ENCODE data around the gene CT47B1.
"Not testable (repeated sequence)": the region's sequence is repeated elsewhere in the genome, so short reads cannot be mapped to it uniquely, and the experiment has no call there.

CT47B1 gene

DNA sequence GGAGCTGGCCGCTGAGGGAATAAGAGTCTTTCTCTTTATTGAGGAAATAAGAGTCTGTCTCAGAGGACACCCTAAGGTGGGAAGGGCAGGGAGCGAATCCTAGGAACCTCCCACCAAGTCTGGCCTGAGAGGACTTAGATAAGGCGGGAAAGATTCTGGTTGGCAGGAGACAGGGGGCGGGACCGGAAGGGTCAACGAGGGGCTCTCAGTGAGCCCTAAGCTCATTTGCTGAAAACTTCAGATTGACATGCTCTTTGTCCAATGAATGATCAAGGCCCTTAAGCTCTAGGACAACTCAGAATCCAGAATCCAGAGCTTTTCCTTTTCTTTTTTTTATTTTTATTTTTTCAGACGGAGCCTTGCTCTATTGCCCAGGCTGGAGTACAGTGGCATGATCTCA lies at the start of gene CT47B1:
TSS of gene CT47B1 (minus strand) at position 101 of the 400 bp plus-strand sequence. CDS start 196 bp downstream, outside the sequence.
- DNase-seq: not testable (repeated sequence)

DNA sequence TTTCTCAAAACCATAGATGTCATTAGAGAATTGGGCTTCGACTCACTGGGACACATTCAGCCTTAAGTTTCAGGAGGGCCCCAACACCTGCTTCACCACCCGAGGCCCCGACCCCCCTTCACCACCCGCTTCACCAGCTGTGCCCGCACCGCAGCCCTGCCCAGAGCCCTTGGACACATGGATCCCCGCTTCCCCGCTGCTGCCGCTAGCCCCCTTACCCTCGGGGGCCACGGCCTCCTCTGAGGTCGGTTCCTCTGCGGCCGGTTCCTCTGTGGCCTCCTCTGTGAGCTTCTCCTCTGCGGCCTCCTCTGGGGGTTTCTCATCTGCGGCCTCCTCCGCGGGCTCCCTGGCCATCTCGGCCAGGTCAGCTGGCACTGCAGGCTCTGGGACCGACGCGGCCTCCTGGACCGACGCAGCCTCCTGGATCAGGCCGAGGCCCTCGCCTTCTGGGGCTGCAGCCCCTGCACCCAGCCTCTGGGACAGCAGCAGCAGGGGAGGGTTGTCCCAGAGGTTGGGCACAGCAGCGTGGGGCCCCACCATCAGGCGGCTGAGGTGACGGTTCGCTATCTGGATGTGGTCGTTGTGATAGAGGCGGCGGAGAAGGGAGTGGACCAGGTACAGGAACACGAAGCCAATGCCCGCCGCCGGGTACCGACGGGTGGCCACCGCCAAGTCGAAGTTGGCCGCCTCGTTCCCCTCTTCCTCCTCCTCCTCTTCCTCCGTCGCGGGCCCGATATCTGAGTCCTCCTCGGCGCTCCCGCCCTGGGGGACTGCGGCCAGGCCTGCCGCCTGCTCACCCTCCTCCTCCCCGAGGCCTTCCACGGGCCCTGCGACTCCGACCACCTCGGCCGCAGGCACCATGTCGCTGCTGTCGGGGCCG lies 748 bp downstream of the CT47B1 start:
- no peak for DNase-seq

DNA sequence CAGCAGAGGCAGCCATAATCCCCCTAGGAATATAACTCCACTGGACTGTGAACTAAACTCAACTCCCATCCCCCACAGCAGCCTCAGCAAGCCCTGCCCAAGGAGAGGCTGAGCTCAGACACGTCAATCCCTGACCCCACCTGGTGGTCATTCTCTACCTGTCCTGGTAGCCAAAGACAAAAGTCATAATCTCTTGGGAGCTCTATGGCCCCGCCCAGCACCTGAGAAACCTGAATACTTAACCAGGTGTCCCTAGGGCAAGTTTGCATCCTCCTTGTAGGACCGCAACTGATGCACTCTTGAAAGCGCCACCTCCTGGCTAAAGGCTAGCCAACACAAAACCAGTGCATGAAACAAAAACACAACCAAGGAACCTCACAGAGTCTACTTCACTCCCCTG lies 18.4 kb downstream of the CT47B1 start:
- DNase-seq: no peak

GRCh38 chrX:120840827-120841226 lies 34.8 kb downstream of the CT47B1 start:
- no peak for DNase-seq

- no peak for DNase-seq
These were observed 36.2 kb downstream of the CT47B1 start for GRCh38 chrX:120839491-120839890.

GRCh38 chrX:120827213-120827612 lies 48.5 kb downstream of the CT47B1 start:
- not testable (repeated sequence) for DNase-seq

DNA sequence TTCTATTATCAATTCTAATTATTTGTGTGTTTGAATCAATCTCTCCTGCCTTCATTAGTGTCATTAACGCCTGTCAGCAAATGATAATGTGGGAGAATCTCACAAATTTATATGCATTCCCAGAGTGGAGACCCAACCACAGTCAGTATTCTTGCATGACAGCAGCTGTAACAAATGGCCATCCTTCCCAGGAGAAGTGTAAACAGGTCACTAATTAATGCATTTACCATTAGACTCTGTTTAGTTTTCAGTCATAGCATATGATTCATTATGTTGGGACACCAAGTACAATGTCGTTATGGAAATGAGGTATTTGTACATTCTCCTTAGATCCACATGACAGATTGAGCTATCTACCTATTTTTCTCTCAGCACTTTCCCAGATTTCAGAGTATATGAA lies 50.5 kb downstream of the CT47B1 start:
- DNase-seq: no peak

GRCh38 chrX:120824021-120824420 lies 51.6 kb downstream of the CT47B1 start:
- DNase-seq: no peak

DNA sequence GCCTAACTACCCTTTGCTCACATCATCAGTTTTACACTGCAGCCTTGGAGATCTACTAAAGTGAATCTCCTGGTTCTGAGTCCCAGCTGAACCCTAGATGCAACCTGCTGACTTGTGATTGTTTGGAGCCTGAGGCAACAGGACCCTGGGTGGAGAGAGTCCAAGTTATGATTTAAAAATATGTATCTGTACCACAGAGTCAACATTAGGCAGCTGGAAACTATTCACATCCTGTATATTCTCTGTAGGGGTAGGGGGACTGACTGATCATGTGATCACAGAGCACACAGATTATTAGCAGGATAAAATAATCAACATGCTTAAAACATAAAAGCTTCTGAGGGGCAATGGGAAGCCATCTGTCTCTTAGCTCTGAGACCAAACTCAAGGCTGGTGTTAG lies 52.1 kb downstream of the CT47B1 start:
- DNase-seq: no peak

Data from hematopoietic multipotent progenitor cell treated with erythropoietin and hydrocortisone succinate and interleukin-3 and kit ligand, for 8 days (in vitro differentiated cells).